ENCODE measurements around the gene VKORC1. TPM values are rescaled to one million over a fixed set of nuclear protein-coding genes. Genes with fewer than 3 reads are reported as not detected.

Gene VKORC1
- total and polyA plus RNA-seq, 2 of the 4 experiments (the other 2 are of a cell fraction) = 65.2 to 317 TPM

- no peak overlapping the region for H2BK20ac ChIP-seq (ENCODE audit: low read depth, low read length)
- peak overlapping the region in 1 of 2 experiments; percentile 11; a peak in 1 of 4 replicates for H4K8ac ChIP-seq (ENCODE audit: low read depth in 2 of 2, low read length in 2 of 2)
- H3K27ac ChIP-seq (ENCODE audit: insufficient read depth, low read length) = no peak overlapping the region
- H2AFZ ChIP-seq (replicated peaks; ENCODE audit: low read length, poor library complexity) = peak overlapping the region; percentile 13
- H2BK5ac ChIP-seq (ENCODE audit: low read depth, low read length, poor library complexity, severe bottlenecking) = no peak overlapping the region
- H4K5ac ChIP-seq (ENCODE audit: low read depth, low read length) = no peak overlapping the region
- no TSS peak for BruUV-seq (replicated peaks)
- no peak overlapping the region for H4K91ac ChIP-seq (ENCODE audit: insufficient read depth, low read depth, low read length)
- no peak overlapping the region for H3K4me2 ChIP-seq (ENCODE audit: low read depth, low read length)
- no peak overlapping the region for H2BK120ac ChIP-seq (ENCODE audit: low read depth, low read length)
- peak overlapping the region; percentile 1 for H2AK9ac ChIP-seq (replicated peaks; ENCODE audit: low read depth, low read length, poor library complexity)
- no peak overlapping the region for H3K14ac ChIP-seq (replicated peaks; ENCODE audit: low read depth, low read length)
- H3K9me1 ChIP-seq (ENCODE audit: insufficient read depth, low read length) = peaks cover 13% of the 10 kb centered on the region
- ATAC-seq (ENCODE audit: low read depth) (no peak; the same call in 1 of the 2 replicates), DNase-seq (peak; percentile 65)
- no peaks in the 10 kb centered on the region for H3K9me3 ChIP-seq (ENCODE audit: control insufficient read depth, insufficient read depth, low read length)
- intact Hi-C loops (cut with micrococcal nuclease) (loop anchor here (5.0 kb wide), 1 partner anchor 58 kb away; the partner anchor contains the start of gene STX4), dilution Hi-C loops (cut with HindIII; ENCODE audit: low sequenced_read_pairs, unreplicated experiment) (no loop called here), in situ Hi-C loops (cut with MboI; ENCODE audit: low sequenced_read_pairs) (no loop called here)
- H3K56ac ChIP-seq (ENCODE audit: extremely low read depth, insufficient read depth, low read length) = no peak overlapping the region
- H3K9ac ChIP-seq (ENCODE audit: low read depth, low read length) = no peak overlapping the region
- H3K27me3 ChIP-seq (ENCODE audit: control insufficient read depth, insufficient read depth, low read length) = no peaks in the 10 kb centered on the region
- no peak overlapping the region for H2BK15ac ChIP-seq (ENCODE audit: low read depth, low read length)
- peaks cover 31% of the 10 kb centered on the region for H3K36me3 ChIP-seq (ENCODE audit: control insufficient read depth, insufficient read depth, low read length)
- no peak overlapping the region for H2AK5ac ChIP-seq (ENCODE audit: low read depth, low read length)
- no peak overlapping the region for H3K18ac ChIP-seq (ENCODE audit: low read depth, low read length)
- 100% methylated on average over 1 of the region's 2 CpGs; no CpG with 5 or more reads in 1 of the 2 experiments for WGBS, 2 experiments (ENCODE audit: extremely low coverage in 2 of 2, insufficient read length in 1 of 2)
- CTCF ChIA-PET = no interaction called here
- POLR2A ChIA-PET (ENCODE audit: unreplicated experiment) = no interaction called here
- H3K79me1 ChIP-seq (ENCODE audit: low read depth in 1 of 2, low read length in 2 of 2) = peaks cover 34 to 62% of the 10 kb centered on the region in 2 experiments
- no peak overlapping the region for H3K4me3 ChIP-seq (ENCODE audit: insufficient read depth, low read depth, low read length)
- H3K4ac ChIP-seq (ENCODE audit: low read depth, low read length) = no peak overlapping the region
- H4K20me1 ChIP-seq (ENCODE audit: insufficient read depth, low read length) = peaks cover 17% of the 10 kb centered on the region
- no peak overlapping the region for H3K23ac ChIP-seq (ENCODE audit: low read depth, low read length)
- TF ChIP-seq MXI1 (IDR thresholded peaks at IDR 0.05; ENCODE audit: borderline replicate concordance, low read depth, low read length) (peak; percentile 47; the same call in 1 of the 2 replicates), USF2 (IDR thresholded peaks at IDR 0.05; ENCODE audit: low read depth, low read length) (no peak), MAFK (IDR thresholded peaks at IDR 0.05; ENCODE audit: low read depth, low read length) (no peak), NFE2L2 (IDR thresholded peaks at IDR 0.05; ENCODE audit: low read depth, low read length) (no peak), CTCF (conservative IDR thresholded peaks at IDR 0.05; ENCODE audit: low read depth, low read length) (no peak), POLR2A (IDR thresholded peaks at IDR 0.05; ENCODE audit: low read depth, low read length) (no peak), SMC3 (IDR thresholded peaks at IDR 0.05; ENCODE audit: low read depth, low read length) (no peak)
- H3K4me1 ChIP-seq (ENCODE audit: control insufficient read depth, insufficient read depth, low read length) = peaks cover 3% of the 10 kb centered on the region
Measured at GRCh38 chr16:31090540-31090939, 4.1 kb downstream of the VKORC1 start.
